D721Med (cell line): ENCODE results near the gene FAM222B.
"Not testable (repeated sequence)": the region's sequence is repeated elsewhere in the genome, so short reads cannot be mapped to it uniquely, and the experiment has no call there.

ENCODE experiments used
- DNase-seq: peaks from one replicate; pipeline ENCODE4 v3.0.0; 2011; ENCODE audit warnings: low spot score; ENCODE audit not compliant: insufficient read length
- FAIRE-seq: peaks from 2 replicates; lab custom pipeline; 2011; peaks lifted over from hg19 to GRCh38; lab: Jason Lieb, UNC
- TF ChIP-seq, protein P1 (sequence below): IDR thresholded peaks from 2 replicates; pipeline ENCODE4 v1.5.1; 2012; ENCODE audit warnings: mild to moderate bottlenecking, control low read depth; ENCODE audit not compliant: insufficient read depth; ENCODE audit errors: missing control alignments

FAM222B gene

DNA sequence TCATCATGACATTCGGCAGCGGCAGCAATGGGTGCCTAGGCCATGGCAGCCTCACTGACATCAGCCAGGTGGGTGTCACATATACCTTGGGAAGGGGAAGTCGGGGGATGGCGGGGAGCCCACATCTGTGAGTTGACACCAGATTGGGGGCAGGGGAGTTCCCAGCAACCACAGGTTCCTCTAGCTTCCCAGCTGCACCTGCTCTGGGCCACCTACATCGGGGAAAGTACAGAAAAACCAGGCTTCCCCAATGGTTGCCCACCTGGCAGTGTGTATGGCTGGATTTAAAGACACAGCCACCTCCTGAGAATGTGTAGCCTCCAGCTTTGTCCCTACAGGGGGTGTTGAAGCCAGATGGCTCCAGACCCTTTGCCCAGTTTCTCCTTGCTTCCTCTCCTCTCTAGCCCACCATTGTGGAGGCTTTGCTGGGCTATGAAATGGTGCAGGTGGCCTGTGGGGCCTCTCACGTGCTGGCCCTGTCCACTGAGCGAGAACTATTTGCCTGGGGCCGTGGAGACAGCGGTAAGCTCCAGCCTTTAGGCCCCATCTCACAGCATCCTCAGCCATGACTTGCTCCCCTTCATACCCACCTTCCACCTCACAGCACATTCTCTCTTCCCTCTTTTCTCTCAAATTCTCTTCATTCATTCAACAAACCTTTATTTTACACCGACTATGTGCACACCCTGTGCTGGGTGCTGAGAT, 103.8 kb downstream of the FAM222B start:
- DNase-seq = no peak
- no peak for FAIRE-seq
- TF ChIP-seq, protein P1, sequence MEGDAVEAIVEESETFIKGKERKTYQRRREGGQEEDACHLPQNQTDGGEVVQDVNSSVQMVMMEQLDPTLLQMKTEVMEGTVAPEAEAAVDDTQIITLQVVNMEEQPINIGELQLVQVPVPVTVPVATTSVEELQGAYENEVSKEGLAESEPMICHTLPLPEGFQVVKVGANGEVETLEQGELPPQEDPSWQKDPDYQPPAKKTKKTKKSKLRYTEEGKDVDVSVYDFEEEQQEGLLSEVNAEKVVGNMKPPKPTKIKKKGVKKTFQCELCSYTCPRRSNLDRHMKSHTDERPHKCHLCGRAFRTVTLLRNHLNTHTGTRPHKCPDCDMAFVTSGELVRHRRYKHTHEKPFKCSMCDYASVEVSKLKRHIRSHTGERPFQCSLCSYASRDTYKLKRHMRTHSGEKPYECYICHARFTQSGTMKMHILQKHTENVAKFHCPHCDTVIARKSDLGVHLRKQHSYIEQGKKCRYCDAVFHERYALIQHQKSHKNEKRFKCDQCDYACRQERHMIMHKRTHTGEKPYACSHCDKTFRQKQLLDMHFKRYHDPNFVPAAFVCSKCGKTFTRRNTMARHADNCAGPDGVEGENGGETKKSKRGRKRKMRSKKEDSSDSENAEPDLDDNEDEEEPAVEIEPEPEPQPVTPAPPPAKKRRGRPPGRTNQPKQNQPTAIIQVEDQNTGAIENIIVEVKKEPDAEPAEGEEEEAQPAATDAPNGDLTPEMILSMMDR = no peak

GRCh38 chr17:28737770-28738679, 104.6 kb downstream of the FAM222B start:
- FAIRE-seq (no peak), DNase-seq (no peak)
- TF ChIP-seq, protein P1 = no peak

GRCh38 chr17:28737316-28737715, 105.3 kb downstream of the FAM222B start:
- DNase-seq (no peak), FAIRE-seq (no peak)
- TF ChIP-seq, protein P1 = no peak

GRCh38 chr17:28735913-28736769, 106.4 kb downstream of the FAM222B start:
- not testable (repeated sequence) for FAIRE-seq, DNase-seq

GRCh38 chr17:28735242-28735722, 107.3 kb downstream of the FAM222B start:
- no peak for DNase-seq
- no peak for FAIRE-seq
- TF ChIP-seq, protein P1 = no peak

DNA sequence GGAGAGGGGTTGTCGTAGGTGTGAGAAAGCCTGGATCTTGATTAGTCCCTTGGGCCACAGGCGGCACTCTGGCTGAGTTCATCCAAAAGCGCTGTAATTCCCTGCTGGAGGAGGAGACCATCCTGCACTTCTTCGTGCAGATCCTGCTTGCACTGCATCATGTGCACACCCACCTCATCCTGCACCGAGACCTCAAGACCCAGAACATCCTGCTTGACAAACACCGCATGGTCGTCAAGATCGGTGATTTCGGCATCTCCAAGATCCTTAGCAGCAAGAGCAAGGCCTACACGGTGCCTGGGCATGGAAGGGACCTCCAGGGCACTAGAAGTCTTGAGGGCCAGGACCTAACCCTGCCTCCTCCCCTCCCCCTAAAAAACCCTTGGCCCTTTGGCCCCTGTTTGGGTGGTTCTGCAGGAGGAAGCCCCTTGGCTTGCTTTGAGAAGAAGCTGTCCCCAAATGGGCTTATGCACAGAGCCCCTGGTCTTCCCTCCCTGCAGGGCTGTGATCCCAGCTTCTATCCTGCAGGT, 107.8 kb downstream of the FAM222B start:
- TF ChIP-seq, protein P1 = no peak
- no peak for FAIRE-seq
- no peak for DNase-seq

DNA sequence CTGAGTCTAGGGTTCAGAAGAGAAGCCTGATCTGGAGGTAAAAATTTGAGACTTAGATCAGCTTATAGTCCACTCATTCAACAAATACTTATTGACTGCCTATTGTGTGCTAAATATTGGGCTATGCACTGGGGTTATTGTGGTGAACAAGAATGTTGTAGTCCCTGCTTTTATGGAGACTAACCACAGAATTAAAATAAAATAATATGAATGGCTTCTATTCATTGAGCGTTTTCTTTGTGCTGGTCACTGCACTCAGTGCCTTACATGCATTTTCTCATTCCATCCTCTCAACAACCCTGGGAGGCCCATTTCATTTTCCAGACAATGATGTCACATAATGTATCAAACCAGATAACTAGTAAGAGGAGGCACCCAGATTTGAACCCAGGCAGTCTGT, 109.2 kb downstream of the FAM222B start:
- TF ChIP-seq, protein P1 = no peak
- DNase-seq = no peak
- FAIRE-seq = no peak
